Bronchial epithelial cell (primary cell): ENCODE data around the gene CDS1. TPM values are rescaled to one million over a fixed set of nuclear protein-coding genes. Genes with fewer than 3 reads are reported as not detected.

Experiments used
- DNase-seq: peaks from one replicate; pipeline ENCODE4 v3.0.0-alpha.2; 2010; ENCODE audit warnings: low read depth
- FAIRE-seq: peaks from 2 replicates; lab custom pipeline; 2011; peaks lifted over from hg19 to GRCh38; lab: Jason Lieb, UNC
- H3K27me3 ChIP-seq: 2 replicates; pipeline ENCODE4 v1.5.1; 2011; ENCODE audit warnings: low read length; ENCODE audit not compliant: control insufficient read depth, insufficient read depth
- H3K36me3 ChIP-seq: 2 replicates; pipeline ENCODE4 v1.5.1; 2011; ENCODE audit warnings: low read length; ENCODE audit not compliant: control insufficient read depth, insufficient read depth
- H3K4me3 ChIP-seq: 2 replicates; pipeline ENCODE4 v1.5.1; 2011; ENCODE audit warnings: mild to moderate bottlenecking, low read depth, low read length, control low read depth
- total RNA-seq: library from RNA; depleted of rRNA; stranded (reverse); fragments of >200 nt; gene quantifications from 2 replicates; pipeline ENCODE4 v1.2.1, GENCODE V29; 2014
- TF ChIP-seq, protein P1 (sequence below): IDR thresholded peaks from 2 replicates; pipeline ENCODE4 v1.5.1; 2011; ENCODE audit warnings: mild to moderate bottlenecking, moderate library complexity, low read length, control low read depth, inconsistent platforms; ENCODE audit not compliant: insufficient read depth, severe bottlenecking

CDS1 gene
- total RNA-seq, 1 donor from 2014 or later, result 20.0 TPM

DNA sequence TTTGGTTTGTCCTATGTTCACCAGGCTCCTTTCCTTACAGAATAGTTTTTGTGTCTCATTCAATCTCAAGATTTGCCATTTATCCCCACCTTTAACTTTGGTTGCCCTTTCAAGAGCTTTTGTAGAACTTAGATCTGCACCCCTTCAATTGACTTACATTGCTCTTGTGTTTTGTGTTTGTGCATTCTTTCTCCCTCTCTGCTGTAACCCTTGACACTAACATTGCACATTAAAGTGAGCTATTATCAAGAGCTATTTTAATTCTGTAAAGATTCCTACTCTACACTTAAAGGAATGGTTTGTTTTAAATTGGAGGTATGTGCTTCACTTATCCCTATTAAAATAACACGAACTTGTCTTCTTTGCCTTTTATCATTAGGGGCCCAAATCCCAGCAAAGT, 65.3 kb downstream of the CDS1 start:
- FAIRE-seq (no peak), DNase-seq (no peak)
- Histone ChIP-seq H3K4me3 (no peak overlapping the region), H3K27me3 (no peaks in the 10 kb centered on the region), H3K36me3 (peaks cover 9% of the 10 kb centered on the region)
- TF ChIP-seq, protein P1, sequence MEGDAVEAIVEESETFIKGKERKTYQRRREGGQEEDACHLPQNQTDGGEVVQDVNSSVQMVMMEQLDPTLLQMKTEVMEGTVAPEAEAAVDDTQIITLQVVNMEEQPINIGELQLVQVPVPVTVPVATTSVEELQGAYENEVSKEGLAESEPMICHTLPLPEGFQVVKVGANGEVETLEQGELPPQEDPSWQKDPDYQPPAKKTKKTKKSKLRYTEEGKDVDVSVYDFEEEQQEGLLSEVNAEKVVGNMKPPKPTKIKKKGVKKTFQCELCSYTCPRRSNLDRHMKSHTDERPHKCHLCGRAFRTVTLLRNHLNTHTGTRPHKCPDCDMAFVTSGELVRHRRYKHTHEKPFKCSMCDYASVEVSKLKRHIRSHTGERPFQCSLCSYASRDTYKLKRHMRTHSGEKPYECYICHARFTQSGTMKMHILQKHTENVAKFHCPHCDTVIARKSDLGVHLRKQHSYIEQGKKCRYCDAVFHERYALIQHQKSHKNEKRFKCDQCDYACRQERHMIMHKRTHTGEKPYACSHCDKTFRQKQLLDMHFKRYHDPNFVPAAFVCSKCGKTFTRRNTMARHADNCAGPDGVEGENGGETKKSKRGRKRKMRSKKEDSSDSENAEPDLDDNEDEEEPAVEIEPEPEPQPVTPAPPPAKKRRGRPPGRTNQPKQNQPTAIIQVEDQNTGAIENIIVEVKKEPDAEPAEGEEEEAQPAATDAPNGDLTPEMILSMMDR, result no peak

DNA sequence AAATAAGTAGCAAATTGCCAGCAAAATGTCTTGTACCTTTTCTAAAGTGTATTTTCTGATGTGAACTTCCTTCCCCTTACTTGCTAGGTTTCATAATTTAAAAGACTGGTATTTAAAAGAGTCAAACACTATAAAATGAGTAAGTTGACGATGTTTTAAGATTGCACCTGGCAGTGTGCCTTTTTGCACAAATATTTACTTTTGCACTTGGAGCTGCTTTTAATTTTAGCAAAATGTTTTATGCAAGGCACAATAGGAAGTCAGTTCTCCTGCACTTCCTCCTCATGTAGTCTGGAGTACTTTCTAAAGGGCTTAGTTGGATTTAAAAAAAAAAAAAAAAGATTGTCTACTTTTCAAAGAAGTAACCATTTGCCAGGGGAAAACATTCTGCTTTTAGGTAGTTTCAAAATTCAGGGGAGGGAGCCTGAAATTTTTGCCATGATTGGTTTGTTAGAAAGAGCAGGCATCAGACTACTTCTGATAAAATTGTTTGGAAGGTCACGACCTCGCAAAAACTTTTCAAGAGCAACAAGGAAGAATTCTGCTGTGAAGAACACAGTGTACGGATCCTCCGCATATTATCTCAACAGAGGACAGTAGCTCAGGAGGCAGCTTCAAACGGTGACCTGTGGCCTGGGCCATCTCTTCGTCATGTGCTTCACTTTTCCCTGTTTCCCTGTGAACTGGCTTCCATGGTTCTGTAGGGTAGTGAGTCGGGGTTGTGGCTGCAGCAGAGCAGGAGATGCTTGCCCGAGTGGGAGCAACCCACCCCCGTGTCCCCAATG, 66.1 kb downstream of the CDS1 start:
- no peaks in the 10 kb centered on the region for H3K27me3 ChIP-seq
- FAIRE-seq, result no peak
- TF ChIP-seq, protein P1, result no peak
- peaks cover 6% of the 10 kb centered on the region for H3K36me3 ChIP-seq
- no peak for DNase-seq
- no peak overlapping the region for H3K4me3 ChIP-seq

DNA sequence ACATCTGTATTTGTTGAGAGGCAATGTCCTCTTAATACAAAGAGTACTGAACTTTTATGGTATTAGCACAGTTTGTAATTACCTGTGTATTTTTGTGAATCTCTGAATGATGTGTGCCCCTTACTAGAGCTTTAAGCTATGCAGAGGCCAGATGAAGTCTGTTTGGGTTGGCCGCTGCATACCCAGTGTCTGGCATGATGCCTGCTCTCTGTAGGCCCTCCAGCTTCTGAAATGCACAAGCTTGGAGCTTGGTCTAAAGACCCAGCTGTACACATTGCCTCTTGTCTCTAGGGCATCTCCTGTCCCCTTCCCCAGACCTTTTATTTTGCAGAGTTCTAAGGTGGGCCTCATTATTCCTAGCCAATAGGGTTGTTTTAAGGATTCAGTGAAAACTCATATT, 68.6 kb downstream of the CDS1 start:
- TF ChIP-seq, protein P1, result no peak
- Histone ChIP-seq H3K27me3 (no peaks in the 10 kb centered on the region), H3K36me3 (peaks cover 4% of the 10 kb centered on the region), H3K4me3 (no peak overlapping the region)
- DNase-seq (no peak), FAIRE-seq (no peak)

DNA sequence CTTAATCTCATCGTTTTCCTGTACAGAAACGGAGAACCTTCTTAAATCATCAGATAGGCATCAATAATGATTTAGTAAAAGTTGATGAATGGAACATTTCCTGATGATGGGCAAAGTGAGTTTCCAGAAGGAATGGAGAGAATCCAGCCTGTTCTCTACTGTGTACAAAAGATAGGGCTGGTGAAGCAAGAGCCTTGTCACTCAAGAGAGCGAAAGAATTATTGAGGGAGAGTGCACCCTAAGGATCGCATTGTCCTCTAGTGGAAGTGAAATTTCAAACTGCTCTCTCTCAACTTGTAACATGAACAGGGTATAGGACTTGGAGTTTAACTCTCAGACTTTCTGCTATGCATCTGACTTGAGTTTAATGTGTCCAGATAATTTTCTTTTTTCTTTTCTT, 69.6 kb downstream of the CDS1 start:
- no peak overlapping the region for H3K4me3 ChIP-seq
- TF ChIP-seq, protein P1, result no peak
- no peaks in the 10 kb centered on the region for H3K27me3 ChIP-seq
- no peak for DNase-seq
- H3K36me3 ChIP-seq, result peaks cover 4% of the 10 kb centered on the region
- no peak for FAIRE-seq

DNA sequence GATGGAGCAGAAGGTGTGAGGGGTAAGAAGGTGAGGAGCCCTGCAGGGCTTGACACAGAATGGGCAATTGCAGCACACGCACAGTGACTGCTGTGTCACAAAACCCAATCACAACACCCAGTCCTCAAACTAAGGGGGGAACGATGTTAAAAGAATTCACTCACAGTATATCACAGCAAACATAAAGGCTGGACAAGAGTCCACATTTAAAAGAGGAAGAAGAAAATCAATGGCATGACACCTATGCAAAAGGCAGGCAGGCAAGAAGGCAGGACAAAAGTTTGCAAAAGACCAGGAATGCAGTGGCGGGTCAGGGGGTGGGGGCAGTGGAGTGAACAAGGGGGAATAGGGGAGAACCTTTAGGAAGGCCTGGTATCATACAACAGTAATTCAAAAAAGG, 77.7 kb downstream of the CDS1 start:
- no peak for FAIRE-seq
- H3K36me3 ChIP-seq, result no peaks in the 10 kb centered on the region
- H3K27me3 ChIP-seq, result no peaks in the 10 kb centered on the region
- DNase-seq, result no peak
- TF ChIP-seq, protein P1, result no peak
- no peak overlapping the region for H3K4me3 ChIP-seq
